OCI-M1 (cell line): ENCODE results near the gene RELA.

Experiments
- DNase-seq: peaks from one replicate; lab custom pipeline; 2025; lab: John Stamatoyannopoulos, UW

Gene RELA

GRCh38 chr11:65613091-65613928 is 49.4 kb downstream of the RELA start:
- DNase-seq = no peak

DNA sequence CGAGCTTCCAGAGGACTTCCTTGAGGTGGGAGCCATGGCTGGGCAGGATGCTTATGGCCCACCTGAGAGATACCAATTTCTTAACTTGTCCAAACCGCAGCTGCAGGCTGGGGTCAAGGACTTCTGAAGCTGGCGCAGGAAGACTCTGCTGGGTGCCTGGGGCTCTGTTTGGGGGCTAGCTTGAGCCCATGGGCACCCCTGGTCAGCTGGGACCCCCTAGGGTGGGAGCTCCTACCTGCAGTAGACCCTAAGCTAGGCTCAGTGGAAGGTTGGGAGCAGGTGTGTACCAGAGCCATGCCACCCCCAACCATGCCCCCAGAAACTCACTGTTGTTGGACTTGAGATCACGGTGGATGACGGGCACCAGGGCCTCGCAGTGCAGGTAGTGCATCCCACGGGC is 50.0 kb downstream of the RELA start:
- no peak for DNase-seq

- no peak for DNase-seq
These were observed 50.7 kb downstream of the RELA start for GRCh38 chr11:65611758-65612603.

DNA sequence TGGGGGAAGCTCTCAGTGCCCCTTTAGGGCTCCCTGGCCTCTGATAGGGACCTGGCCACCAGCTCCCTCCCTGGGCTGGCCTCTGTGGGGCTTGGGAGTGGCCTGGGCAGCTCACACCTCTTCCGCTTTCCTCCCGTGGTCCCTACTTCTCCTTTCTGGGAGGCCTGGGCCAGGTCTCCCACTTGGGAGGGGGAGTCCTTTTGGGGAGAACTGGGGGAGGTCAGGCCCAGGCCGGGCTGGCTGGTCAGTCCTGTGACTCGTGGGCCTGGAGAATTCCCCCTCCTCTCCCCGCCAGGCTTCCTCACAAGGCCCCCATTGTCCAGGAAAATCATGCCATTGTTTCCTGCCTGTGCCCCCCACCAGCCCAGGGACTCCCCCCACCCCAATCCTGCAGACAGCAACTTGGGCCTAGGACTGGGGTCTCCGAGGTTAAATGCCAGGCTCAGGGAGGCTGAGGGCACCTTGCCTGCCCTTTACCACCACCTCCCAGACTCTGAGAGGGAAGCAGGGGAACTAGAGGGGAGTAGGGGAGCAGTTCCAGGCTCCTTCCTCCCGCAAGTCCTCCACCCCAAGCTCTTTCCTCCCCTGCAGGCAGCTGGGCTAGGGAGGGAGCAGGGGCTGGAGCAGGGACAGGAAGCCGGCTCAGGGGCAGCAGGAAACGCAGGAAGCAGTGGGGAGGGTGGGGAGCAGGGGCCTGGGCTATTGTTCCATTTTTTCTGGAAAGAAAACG is 51.5 kb downstream of the RELA start:
- peak; percentile 83 for DNase-seq

DNA sequence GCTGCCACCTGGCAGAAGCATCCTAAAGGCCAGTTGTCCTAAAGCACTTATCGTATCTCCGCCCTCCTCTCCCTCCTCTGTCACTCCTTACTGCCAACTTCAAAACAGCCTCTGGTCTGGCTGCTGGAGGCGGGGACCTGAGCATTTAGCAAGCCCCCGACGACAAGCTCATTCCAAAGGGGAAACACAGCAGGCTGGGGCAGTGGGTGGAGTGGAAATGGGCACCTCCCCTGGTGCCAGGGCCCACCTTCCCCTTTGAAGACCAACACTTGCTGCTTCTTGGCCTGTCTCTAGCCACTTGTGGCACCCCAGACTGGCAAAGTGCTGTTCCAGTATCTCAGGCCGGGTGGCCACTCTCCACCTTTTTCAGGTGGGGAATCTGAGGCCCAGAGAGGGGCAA is 52.3 kb downstream of the RELA start:
- no peak for DNase-seq

- no peak for DNase-seq
These were observed 53.1 kb downstream of the RELA start for GRCh38 chr11:65609665-65610064.

DNA sequence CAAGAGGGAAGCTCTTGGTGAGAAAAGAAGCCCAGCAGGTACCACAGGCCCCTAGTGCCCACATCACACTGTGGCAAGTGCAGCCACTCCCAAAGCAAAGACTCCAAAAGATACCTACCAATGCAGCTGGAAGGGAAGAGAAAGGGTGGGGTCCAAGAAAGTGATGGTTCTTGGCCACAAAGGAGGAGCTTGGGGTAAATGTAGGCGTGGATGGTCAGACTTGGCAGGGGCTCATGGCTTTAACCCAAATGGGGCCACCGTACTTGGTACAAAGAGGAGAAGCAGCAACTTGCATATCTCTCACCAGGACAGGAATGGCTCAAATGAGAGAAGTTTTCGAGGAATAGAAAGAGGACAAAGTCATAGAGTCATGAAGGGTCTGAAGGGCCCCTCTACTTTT is 53.5 kb downstream of the RELA start:
- DNase-seq = no peak

DNA sequence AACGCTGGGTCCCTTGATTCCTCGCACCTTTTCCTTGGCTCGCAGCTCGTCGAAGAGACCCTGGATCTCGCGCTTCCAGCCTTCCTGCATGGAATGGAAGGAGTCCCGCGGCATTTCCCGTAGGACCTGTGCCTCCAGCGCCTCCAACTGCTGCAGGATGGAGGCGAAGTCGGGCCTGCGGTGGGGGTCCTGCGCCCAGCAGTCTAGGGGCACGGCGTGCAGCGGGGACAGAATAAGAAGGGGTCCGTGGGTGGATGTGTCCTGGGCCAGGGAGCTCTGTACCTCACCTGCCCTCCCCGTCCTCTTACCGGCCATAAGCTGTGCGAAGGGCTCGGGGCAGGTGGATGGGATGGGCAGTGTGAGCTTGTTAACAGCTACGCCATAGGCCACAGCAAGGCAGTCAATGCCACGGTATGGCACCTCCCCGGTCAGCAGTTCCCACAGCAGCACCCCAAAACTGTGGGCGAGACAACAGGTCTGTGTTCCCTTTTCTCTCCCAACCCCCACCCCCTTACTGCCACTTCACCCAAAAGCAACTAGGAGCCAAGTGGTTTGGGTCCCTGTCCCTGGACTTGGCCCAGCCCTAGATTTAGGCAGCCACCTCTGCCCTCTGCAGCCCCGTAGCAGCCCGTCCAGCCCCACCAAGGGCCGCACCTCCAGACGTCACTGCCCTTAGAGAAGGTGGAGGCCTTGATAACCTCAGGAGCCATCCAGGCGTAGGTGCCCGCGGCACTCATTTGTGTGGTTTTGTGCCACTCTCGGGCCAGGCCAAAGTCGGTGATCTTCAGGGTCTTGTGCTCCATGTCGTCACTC is 54.9 kb downstream of the RELA start:
- DNase-seq = no peak

GRCh38 chr11:65606876-65607613 is 55.7 kb downstream of the RELA start:
- no peak for DNase-seq

DNA sequence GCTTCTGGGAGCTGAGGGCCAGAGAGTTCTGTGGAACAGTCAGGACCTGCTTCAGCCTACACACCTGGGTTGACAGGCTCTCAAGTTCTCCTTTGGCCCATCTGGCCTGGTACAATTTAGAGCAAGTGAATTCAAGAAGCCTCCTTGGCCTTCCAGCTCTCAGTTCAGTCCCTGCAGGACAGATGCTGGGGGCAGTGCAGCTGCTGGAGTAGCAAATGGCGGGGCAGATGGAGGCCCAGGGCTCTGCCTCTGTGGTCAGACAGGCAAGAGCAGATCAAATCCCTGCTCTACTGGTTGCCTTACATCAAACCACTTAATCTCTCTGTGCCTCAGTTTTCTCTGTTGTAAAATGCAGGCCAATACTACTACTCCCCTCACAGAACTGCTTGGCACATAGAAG is 58.5 kb downstream of the RELA start:
- DNase-seq = no peak
